OCI-LY7 (cell line): ENCODE data around the gene GABPB1.

Experiments
- CTCF ChIP-seq: fragments of 200-600 bp; sonication (generic); conservative IDR thresholded peaks from 2 replicates; pipeline ENCODE4 v1.5.1; 2014; ENCODE audit warnings: mild to moderate bottlenecking, antibody characterized with exemption, low read length, moderate library complexity, mixed read lengths
- EZH2phosphoT487 ChIP-seq: fragments of 200-600 bp; sonication (generic); IDR thresholded peaks from 2 replicates; pipeline ENCODE4 v1.6.1; 2018; ENCODE audit warnings: low read depth, borderline replicate concordance, mild to moderate bottlenecking, mixed run types, antibody characterized with exemption, low read length, moderate library complexity, mixed read lengths

GRCh38 chr15:50378776-50379175, 23.8 kb upstream of the GABPB1 start:
- TF ChIP-seq CTCF (no peak), EZH2phosphoT487 (no peak)
